ENCODE results near the gene AHCYL2. TPM values are rescaled to one million over a fixed set of nuclear protein-coding genes. Genes with fewer than 3 reads are reported as not detected.

AHCYL2 gene
- total and polyA plus RNA-seq, 2 experiments from 2014 or later, result 7.8 to 29.4 TPM

DNA sequence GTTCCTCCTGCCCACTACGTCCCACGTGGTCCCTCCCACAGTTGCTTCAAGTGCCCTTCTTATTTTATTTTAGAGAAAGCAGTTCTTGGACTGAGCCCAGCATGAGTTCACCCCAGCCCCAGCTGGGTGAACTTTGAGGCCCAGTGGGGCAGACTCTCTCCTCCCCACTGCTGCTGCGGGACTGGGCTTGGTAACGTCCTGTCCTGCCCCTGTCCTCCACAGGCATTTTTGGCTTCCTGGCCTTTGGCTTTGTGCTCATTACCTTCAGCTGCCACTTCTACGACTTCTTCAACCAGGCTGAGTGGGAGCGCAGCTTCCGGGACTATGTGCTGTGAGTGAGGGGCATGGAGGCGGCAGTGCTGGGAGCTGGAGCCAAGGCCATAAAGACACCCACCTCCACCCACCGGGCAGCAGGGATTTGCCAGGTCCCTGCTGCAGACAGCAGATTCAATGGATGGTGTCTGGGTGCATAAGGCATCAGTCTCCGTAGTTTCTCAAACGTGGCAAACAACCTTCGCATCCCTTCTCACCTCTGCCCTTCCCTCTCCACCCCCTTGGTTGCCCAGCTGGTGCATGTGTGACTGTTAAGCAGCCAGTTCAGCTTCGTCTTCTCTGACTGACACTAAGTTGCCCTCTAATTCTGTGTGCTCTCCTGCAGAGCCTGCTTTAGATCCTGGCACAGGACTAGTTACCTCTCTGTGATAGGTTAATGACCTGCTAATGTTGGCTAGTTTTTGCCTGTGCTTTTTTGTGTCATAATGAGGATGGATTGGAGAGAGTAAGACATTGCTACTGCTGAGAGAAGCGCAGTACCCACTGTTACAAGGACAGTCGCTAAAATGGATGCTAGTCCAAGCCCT is 15.5 kb upstream of the AHCYL2 start:
- Mint-ChIP-seq H3K4me1 (peaks cover 3% of the 10 kb centered on the region; the same call in 1 of the 3 replicates), H3K9me3 (peaks cover 5% of the 10 kb centered on the region; the same call in 2 of the 3 replicates), H3K4me3 (no peak overlapping the region), H3K27ac (no peak overlapping the region), H3K27me3 (ENCODE audit: insufficient read depth, low read depth, poor library complexity) (peaks cover 8% of the 10 kb centered on the region), H3K36me3 (ENCODE audit: low read depth) (peaks cover 72% of the 10 kb centered on the region)
- no peaks in the 10 kb centered on the region for H3K4me1 ChIP-seq (ENCODE audit: insufficient read depth)
- H2AFZ ChIP-seq, result no peak overlapping the region
- no peaks in the 10 kb centered on the region for H3K27me3 ChIP-seq (ENCODE audit: insufficient read depth)
- H3K4me2 ChIP-seq, result no peak overlapping the region
- ATAC-seq (no peak), DNase-seq (ENCODE audit: low spot score) (no peak)
- no peaks in the 10 kb centered on the region for H3K79me2 ChIP-seq (replicated peaks; ENCODE audit: insufficient read depth)
- no peaks in the 10 kb centered on the region for H3K36me3 ChIP-seq (ENCODE audit: insufficient read depth)
- H3K9me2 ChIP-seq (ENCODE audit: insufficient read depth), result no peaks in the 10 kb centered on the region
- TF ChIP-seq, protein P1, sequence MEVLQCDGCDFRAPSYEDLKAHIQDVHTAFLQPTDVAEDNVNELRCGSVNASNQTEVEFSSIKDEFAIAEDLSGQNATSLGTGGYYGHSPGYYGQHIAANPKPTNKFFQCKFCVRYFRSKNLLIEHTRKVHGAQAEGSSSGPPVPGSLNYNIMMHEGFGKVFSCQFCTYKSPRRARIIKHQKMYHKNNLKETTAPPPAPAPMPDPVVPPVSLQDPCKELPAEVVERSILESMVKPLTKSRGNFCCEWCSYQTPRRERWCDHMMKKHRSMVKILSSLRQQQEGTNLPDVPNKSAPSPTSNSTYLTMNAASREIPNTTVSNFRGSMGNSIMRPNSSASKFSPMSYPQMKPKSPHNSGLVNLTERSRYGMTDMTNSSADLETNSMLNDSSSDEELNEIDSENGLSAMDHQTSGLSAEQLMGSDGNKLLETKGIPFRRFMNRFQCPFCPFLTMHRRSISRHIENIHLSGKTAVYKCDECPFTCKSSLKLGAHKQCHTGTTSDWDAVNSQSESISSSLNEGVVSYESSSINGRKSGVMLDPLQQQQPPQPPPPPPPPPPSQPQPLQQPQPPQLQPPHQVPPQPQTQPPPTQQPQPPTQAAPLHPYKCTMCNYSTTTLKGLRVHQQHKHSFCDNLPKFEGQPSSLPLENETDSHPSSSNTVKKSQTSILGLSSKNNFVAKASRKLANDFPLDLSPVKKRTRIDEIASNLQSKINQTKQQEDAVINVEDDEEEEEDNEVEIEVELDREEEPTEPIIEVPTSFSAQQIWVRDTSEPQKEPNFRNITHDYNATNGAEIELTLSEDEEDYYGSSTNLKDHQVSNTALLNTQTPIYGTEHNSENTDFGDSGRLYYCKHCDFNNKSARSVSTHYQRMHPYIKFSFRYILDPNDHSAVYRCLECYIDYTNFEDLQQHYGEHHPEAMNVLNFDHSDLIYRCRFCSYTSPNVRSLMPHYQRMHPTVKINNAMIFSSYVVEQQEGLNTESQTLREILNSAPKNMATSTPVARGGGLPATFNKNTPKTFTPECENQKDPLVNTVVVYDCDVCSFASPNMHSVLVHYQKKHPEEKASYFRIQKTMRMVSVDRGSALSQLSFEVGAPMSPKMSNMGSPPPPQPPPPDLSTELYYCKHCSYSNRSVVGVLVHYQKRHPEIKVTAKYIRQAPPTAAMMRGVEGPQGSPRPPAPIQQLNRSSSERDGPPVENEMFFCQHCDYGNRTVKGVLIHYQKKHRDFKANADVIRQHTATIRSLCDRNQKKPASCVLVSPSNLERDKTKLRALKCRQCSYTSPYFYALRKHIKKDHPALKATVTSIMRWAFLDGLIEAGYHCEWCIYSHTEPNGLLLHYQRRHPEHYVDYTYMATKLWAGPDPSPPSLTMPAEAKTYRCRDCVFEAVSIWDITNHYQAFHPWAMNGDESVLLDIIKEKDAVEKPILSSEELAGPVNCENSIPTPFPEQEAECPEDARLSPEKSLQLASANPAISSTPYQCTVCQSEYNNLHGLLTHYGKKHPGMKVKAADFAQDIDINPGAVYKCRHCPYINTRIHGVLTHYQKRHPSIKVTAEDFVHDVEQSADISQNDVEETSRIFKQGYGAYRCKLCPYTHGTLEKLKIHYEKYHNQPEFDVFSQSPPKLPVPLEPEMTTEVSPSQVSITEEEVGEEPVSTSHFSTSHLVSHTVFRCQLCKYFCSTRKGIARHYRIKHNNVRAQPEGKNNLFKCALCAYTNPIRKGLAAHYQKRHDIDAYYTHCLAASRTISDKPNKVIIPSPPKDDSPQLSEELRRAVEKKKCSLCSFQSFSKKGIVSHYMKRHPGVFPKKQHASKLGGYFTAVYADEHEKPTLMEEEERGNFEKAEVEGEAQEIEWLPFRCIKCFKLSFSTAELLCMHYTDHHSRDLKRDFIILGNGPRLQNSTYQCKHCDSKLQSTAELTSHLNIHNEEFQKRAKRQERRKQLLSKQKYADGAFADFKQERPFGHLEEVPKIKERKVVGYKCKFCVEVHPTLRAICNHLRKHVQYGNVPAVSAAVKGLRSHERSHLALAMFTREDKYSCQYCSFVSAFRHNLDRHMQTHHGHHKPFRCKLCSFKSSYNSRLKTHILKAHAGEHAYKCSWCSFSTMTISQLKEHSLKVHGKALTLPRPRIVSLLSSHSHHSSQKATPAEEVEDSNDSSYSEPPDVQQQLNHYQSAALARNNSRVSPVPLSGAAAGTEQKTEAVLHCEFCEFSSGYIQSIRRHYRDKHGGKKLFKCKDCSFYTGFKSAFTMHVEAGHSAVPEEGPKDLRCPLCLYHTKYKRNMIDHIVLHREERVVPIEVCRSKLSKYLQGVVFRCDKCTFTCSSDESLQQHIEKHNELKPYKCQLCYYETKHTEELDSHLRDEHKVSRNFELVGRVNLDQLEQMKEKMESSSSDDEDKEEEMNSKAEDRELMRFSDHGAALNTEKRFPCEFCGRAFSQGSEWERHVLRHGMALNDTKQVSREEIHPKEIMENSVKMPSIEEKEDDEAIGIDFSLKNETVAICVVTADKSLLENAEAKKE (CRISPR knock-in tag; IDR thresholded peaks at IDR 0.05), result no peak
- TF ChIP-seq ZNF331 (CRISPR knock-in tag; IDR thresholded peaks at IDR 0.05; ENCODE audit: low read depth) (no peak), POLR2AphosphoS5 (IDR thresholded peaks at IDR 0.05; ENCODE audit: low read depth) (no peak), STAT1 (IDR thresholded peaks at IDR 0.05; ENCODE audit: unreplicated experiment) (no peak), EZH2 (IDR thresholded peaks at IDR 0.05; ENCODE audit: low read depth, unreplicated experiment) (no peak), NANOG (IDR thresholded peaks at IDR 0.05; ENCODE audit: borderline replicate concordance) (no peak), CREB1 (CRISPR knock-in tag; IDR thresholded peaks at IDR 0.05; ENCODE audit: low read depth) (no peak), ZNF114 (CRISPR knock-in tag; IDR thresholded peaks at IDR 0.05) (no peak)
- TF ChIP-seq, protein P2, sequence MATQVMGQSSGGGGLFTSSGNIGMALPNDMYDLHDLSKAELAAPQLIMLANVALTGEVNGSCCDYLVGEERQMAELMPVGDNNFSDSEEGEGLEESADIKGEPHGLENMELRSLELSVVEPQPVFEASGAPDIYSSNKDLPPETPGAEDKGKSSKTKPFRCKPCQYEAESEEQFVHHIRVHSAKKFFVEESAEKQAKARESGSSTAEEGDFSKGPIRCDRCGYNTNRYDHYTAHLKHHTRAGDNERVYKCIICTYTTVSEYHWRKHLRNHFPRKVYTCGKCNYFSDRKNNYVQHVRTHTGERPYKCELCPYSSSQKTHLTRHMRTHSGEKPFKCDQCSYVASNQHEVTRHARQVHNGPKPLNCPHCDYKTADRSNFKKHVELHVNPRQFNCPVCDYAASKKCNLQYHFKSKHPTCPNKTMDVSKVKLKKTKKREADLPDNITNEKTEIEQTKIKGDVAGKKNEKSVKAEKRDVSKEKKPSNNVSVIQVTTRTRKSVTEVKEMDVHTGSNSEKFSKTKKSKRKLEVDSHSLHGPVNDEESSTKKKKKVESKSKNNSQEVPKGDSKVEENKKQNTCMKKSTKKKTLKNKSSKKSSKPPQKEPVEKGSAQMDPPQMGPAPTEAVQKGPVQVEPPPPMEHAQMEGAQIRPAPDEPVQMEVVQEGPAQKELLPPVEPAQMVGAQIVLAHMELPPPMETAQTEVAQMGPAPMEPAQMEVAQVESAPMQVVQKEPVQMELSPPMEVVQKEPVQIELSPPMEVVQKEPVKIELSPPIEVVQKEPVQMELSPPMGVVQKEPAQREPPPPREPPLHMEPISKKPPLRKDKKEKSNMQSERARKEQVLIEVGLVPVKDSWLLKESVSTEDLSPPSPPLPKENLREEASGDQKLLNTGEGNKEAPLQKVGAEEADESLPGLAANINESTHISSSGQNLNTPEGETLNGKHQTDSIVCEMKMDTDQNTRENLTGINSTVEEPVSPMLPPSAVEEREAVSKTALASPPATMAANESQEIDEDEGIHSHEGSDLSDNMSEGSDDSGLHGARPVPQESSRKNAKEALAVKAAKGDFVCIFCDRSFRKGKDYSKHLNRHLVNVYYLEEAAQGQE (IDR thresholded peaks at IDR 0.05; ENCODE audit: unreplicated experiment), result no peak
- TF ChIP-seq, protein P3, sequence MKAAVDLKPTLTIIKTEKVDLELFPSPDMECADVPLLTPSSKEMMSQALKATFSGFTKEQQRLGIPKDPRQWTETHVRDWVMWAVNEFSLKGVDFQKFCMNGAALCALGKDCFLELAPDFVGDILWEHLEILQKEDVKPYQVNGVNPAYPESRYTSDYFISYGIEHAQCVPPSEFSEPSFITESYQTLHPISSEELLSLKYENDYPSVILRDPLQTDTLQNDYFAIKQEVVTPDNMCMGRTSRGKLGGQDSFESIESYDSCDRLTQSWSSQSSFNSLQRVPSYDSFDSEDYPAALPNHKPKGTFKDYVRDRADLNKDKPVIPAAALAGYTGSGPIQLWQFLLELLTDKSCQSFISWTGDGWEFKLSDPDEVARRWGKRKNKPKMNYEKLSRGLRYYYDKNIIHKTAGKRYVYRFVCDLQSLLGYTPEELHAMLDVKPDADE (IDR thresholded peaks at IDR 0.05), result no peak
- H3K27ac ChIP-seq (ENCODE audit: low read depth), result no peak overlapping the region
- no peak overlapping the region for H3K4me3 ChIP-seq
- H3F3A ChIP-seq (replicated peaks; ENCODE audit: low read depth), result peaks cover 6% of the 10 kb centered on the region; the same call in 1 of the 2 replicates
- H4K20me1 ChIP-seq (replicated peaks; ENCODE audit: insufficient read depth), result no peaks in the 10 kb centered on the region

All from GM23338 (cell line).